ENCODE results near the gene UTF1. TPM values are rescaled to one million over a fixed set of nuclear protein-coding genes. Genes with fewer than 3 reads are reported as not detected.

UTF1 gene
- total RNA-seq, 2 donors from 2014 or later: 9.2 TPM; not detected in 1

GRCh38 chr10:133187091-133187905 is 42.7 kb upstream of the UTF1 start:
- intact Hi-C loops (cut with DNase I): no loop called here

GRCh38 chr10:133187906-133188681 is 41.9 kb upstream of the UTF1 start:
- no peaks in the 10 kb centered on the region for H3K27me3 ChIP-seq (replicated peaks; ENCODE audit: insufficient read depth)

More at GRCh38 chr10:133187091-133187905, 42.7 kb upstream of the UTF1 start:
- H3K27me3 ChIP-seq (replicated peaks; ENCODE audit: insufficient read depth): no peaks in the 10 kb centered on the region
- no peaks in the 10 kb centered on the region for H3K9me3 ChIP-seq
- H3K36me3 ChIP-seq: no peaks in the 10 kb centered on the region
- 89% methylated on average over 26 of the region's 38 CpGs for WGBS
- no peak overlapping the region for H3K4me3 ChIP-seq
- no peak overlapping the region for H3K27ac ChIP-seq
- no peak for TF ChIP-seq POLR2A (IDR thresholded peaks at IDR 0.05)
- no peak for TF ChIP-seq CTCF (IDR thresholded peaks at IDR 0.05)
- TF ChIP-seq POLR2AphosphoS5 (IDR thresholded peaks at IDR 0.05): no peak
- H3K4me1 ChIP-seq (replicated peaks): no peaks in the 10 kb centered on the region
- no peak for DNase-seq (ENCODE audit: low spot score)

GRCh38 chr10:133189256-133189655 is 40.8 kb upstream of the UTF1 start:
- Histone ChIP-seq H3K4me3 (no peak overlapping the region), H3K36me3 (no peaks in the 10 kb centered on the region), H3K27ac (no peak overlapping the region), H3K9me3 (no peaks in the 10 kb centered on the region), H3K4me1 (replicated peaks) (no peaks in the 10 kb centered on the region), H3K27me3 (replicated peaks; ENCODE audit: insufficient read depth) (no peaks in the 10 kb centered on the region)
- DNase-seq (ENCODE audit: low spot score): no peak
- intact Hi-C loops (cut with DNase I): no loop called here
- WGBS: 92% methylated on average over 21 of the region's 22 CpGs
- no peak for TF ChIP-seq POLR2AphosphoS5 (IDR thresholded peaks at IDR 0.05)
- no peak for TF ChIP-seq CTCF (IDR thresholded peaks at IDR 0.05)
- no peak for TF ChIP-seq POLR2A (IDR thresholded peaks at IDR 0.05)

More at GRCh38 chr10:133187906-133188681, 41.9 kb upstream of the UTF1 start:
- H3K4me3 ChIP-seq: no peak overlapping the region
- WGBS: 82% methylated on average over 35 of the region's 38 CpGs
- no peaks in the 10 kb centered on the region for H3K9me3 ChIP-seq
- H3K4me1 ChIP-seq (replicated peaks): no peaks in the 10 kb centered on the region
- intact Hi-C loops (cut with DNase I): no loop called here
- TF ChIP-seq CTCF (IDR thresholded peaks at IDR 0.05): no peak
- no peak for TF ChIP-seq POLR2A (IDR thresholded peaks at IDR 0.05)
- no peak for TF ChIP-seq POLR2AphosphoS5 (IDR thresholded peaks at IDR 0.05)
- DNase-seq (ENCODE audit: low spot score): no peak
- H3K36me3 ChIP-seq: no peaks in the 10 kb centered on the region
- H3K27ac ChIP-seq: no peak overlapping the region

GRCh38 chr10:133189726-133190125 is 40.3 kb upstream of the UTF1 start:
- DNase-seq (ENCODE audit: low spot score): no peak
- Histone ChIP-seq H3K9me3 (no peaks in the 10 kb centered on the region), H3K4me1 (replicated peaks) (no peaks in the 10 kb centered on the region), H3K36me3 (no peaks in the 10 kb centered on the region), H3K27me3 (replicated peaks; ENCODE audit: insufficient read depth) (no peaks in the 10 kb centered on the region), H3K27ac (no peak overlapping the region), H3K4me3 (no peak overlapping the region)
- WGBS: 88% methylated on average over 13 of the region's 14 CpGs
- intact Hi-C loops (cut with DNase I): no loop called here
- TF ChIP-seq CTCF (IDR thresholded peaks at IDR 0.05) (no peak), POLR2A (IDR thresholded peaks at IDR 0.05) (no peak), POLR2AphosphoS5 (IDR thresholded peaks at IDR 0.05) (no peak)

All from prostate gland (tissue), 2 donors.